ES-I3 (cell line): ENCODE data around the gene SND1.

Experiments
- H3K36me3 ChIP-seq: 2 replicates; pipeline ENCODE4 v1.6.1; 2013; ENCODE audit warnings: mild to moderate bottlenecking, low read length, control low read depth, moderate library complexity; ENCODE audit not compliant: insufficient read depth
- H3K4me1 ChIP-seq: 2 replicates; pipeline ENCODE4 v1.6.1; 2013; ENCODE audit warnings: mild to moderate bottlenecking, control low read depth, low read length; ENCODE audit not compliant: insufficient read depth
- H3K9ac ChIP-seq: 2 replicates; pipeline ENCODE4 v1.6.1; 2013; ENCODE audit warnings: low read depth, mild to moderate bottlenecking, low read length, moderate library complexity
- H3K9me3 ChIP-seq: 2 replicates; pipeline ENCODE4 v1.6.1; 2013; ENCODE audit warnings: mild to moderate bottlenecking, low read length, moderate library complexity; ENCODE audit not compliant: control insufficient read depth, insufficient read depth

The SND1 gene

GRCh38 chr7:127996253-127997071 is 344.5 kb downstream of the SND1 start:
- no peaks in the 10 kb centered on the region for H3K9me3 ChIP-seq
- H3K36me3 ChIP-seq: no peaks in the 10 kb centered on the region; the same call in 1 of the 2 replicates
- no peak overlapping the region for H3K9ac ChIP-seq
- H3K4me1 ChIP-seq: peaks cover 15% of the 10 kb centered on the region

GRCh38 chr7:127997226-127997922 is 345.4 kb downstream of the SND1 start:
- Histone ChIP-seq H3K4me1 (peaks cover 15% of the 10 kb centered on the region), H3K9me3 (no peaks in the 10 kb centered on the region), H3K36me3 (no peaks in the 10 kb centered on the region), H3K9ac (no peak overlapping the region)

- Histone ChIP-seq H3K9ac (no peak overlapping the region), H3K4me1 (peaks cover 15% of the 10 kb centered on the region), H3K36me3 (no peaks in the 10 kb centered on the region), H3K9me3 (no peaks in the 10 kb centered on the region)
Observed at GRCh38 chr7:127998671-127999070, 346.7 kb downstream of the SND1 start.

- no peaks in the 10 kb centered on the region for H3K36me3 ChIP-seq
- H3K4me1 ChIP-seq: peaks cover 13% of the 10 kb centered on the region
- no peak overlapping the region for H3K9ac ChIP-seq
- H3K9me3 ChIP-seq: no peaks in the 10 kb centered on the region
Observed at GRCh38 chr7:128000048-128000447, 348.1 kb downstream of the SND1 start.

- Histone ChIP-seq H3K4me1 (peaks cover 12% of the 10 kb centered on the region; the same call in 1 of the 2 replicates), H3K9ac (no peak overlapping the region), H3K9me3 (no peaks in the 10 kb centered on the region), H3K36me3 (no peaks in the 10 kb centered on the region)
Observed at GRCh38 chr7:128000854-128001265, 348.9 kb downstream of the SND1 start.

- Histone ChIP-seq H3K4me1 (no peaks in the 10 kb centered on the region), H3K9ac (no peak overlapping the region), H3K9me3 (no peaks in the 10 kb centered on the region), H3K36me3 (no peaks in the 10 kb centered on the region)
Observed at GRCh38 chr7:128003167-128003566, 351.2 kb downstream of the SND1 start.

- Histone ChIP-seq H3K9ac (no peak overlapping the region), H3K36me3 (no peaks in the 10 kb centered on the region), H3K9me3 (no peaks in the 10 kb centered on the region), H3K4me1 (no peaks in the 10 kb centered on the region)
Observed at GRCh38 chr7:128003787-128004186, 351.8 kb downstream of the SND1 start.

- H3K9me3 ChIP-seq: no peaks in the 10 kb centered on the region
- no peaks in the 10 kb centered on the region for H3K36me3 ChIP-seq
- no peaks in the 10 kb centered on the region for H3K4me1 ChIP-seq
- H3K9ac ChIP-seq: no peak overlapping the region
Observed at GRCh38 chr7:128004623-128005022, 352.6 kb downstream of the SND1 start.

- H3K9ac ChIP-seq: no peak overlapping the region
- H3K36me3 ChIP-seq: no peaks in the 10 kb centered on the region
- H3K4me1 ChIP-seq: no peaks in the 10 kb centered on the region
- H3K9me3 ChIP-seq: no peaks in the 10 kb centered on the region
Observed at GRCh38 chr7:128005117-128005516, 353.1 kb downstream of the SND1 start.

- no peak overlapping the region for H3K9ac ChIP-seq
- H3K9me3 ChIP-seq: no peaks in the 10 kb centered on the region
- no peaks in the 10 kb centered on the region for H3K4me1 ChIP-seq
- H3K36me3 ChIP-seq: no peaks in the 10 kb centered on the region
Observed at GRCh38 chr7:128005759-128006159, 353.8 kb downstream of the SND1 start.

GRCh38 chr7:128006550-128007302 is 354.7 kb downstream of the SND1 start:
- Histone ChIP-seq H3K36me3 (no peaks in the 10 kb centered on the region), H3K9ac (no peak overlapping the region), H3K9me3 (no peaks in the 10 kb centered on the region), H3K4me1 (no peaks in the 10 kb centered on the region)

GRCh38 chr7:128007303-128007680 is 355.3 kb downstream of the SND1 start:
- Histone ChIP-seq H3K9me3 (no peaks in the 10 kb centered on the region), H3K36me3 (0 out of 2 replicates have a peak, but pooled peaks cover under 1% of the 10 kb centered on the region), H3K4me1 (no peaks in the 10 kb centered on the region), H3K9ac (no peak overlapping the region)

GRCh38 chr7:128008141-128008540 is 356.1 kb downstream of the SND1 start:
- no peaks in the 10 kb centered on the region for H3K9me3 ChIP-seq
- H3K9ac ChIP-seq: no peak overlapping the region
- H3K36me3 ChIP-seq: 0 out of 2 replicates have a peak, but pooled peaks cover 4% of the 10 kb centered on the region
- no peaks in the 10 kb centered on the region for H3K4me1 ChIP-seq

- 0 out of 2 replicates have a peak, but pooled peaks cover 4% of the 10 kb centered on the region for H3K36me3 ChIP-seq
- no peaks in the 10 kb centered on the region for H3K4me1 ChIP-seq
- H3K9ac ChIP-seq: no peak overlapping the region
Observed at GRCh38 chr7:128008744-128009143, 356.8 kb downstream of the SND1 start.

More at GRCh38 chr7:128008744-128009143, 356.8 kb downstream of the SND1 start:
- H3K9me3 ChIP-seq: no peaks in the 10 kb centered on the region
